CD14-positive monocyte (primary cell): ENCODE results near the gene BNC2. TPM values are rescaled to one million over a fixed set of nuclear protein-coding genes. Genes with fewer than 3 reads are reported as not detected.

Experiments used
- DNase-seq, 3 donors: peaks; one replicate each; pipeline ENCODE4 v3.0.0-alpha.2; 2011 to 2022
- H2AFZ ChIP-seq: 2 replicates; pipeline ENCODE4 v1.6.0; 2012; ENCODE audit warnings: mild to moderate bottlenecking, low read depth, low read length, inconsistent platforms; ENCODE audit not compliant: insufficient read depth, poor library complexity, severe bottlenecking
- H3K27ac ChIP-seq, 2 donors: 1 replicate in 1 of 2; 2 replicates in 1 of 2; pipeline ENCODE4 v1.5.1; 2012 to 2013; ENCODE audit warnings: low read length in 2 of 2, control low read depth in 1 of 2, inconsistent platforms in 1 of 2, low read depth in 1 of 2, mild to moderate bottlenecking in 1 of 2
- H3K27me3 ChIP-seq, 2 donors: one replicate each; pipeline versions ENCODE4 v1.6.0 to v1.6.1; 2011 to 2013; ENCODE audit warnings: low read length in 2 of 2; ENCODE audit not compliant: control insufficient read depth in 2 of 2, insufficient read depth in 2 of 2
- H3K36me3 ChIP-seq, 2 donors: replicated peaks in 1 of 2; 1 replicate in 1 of 2; 2 replicates in 1 of 2; pipeline versions ENCODE4 v1.5.1 to v1.6.1; 2012 to 2013; ENCODE audit warnings: low read length in 2 of 2, control low read depth in 1 of 2, inconsistent platforms in 1 of 2, mild to moderate bottlenecking in 1 of 2; ENCODE audit not compliant: insufficient read depth in 2 of 2, control insufficient read depth in 1 of 2
- H3K4me1 ChIP-seq, 2 donors: 1 replicate in 1 of 2; 2 replicates in 1 of 2; pipeline versions ENCODE4 v1.5.1 to v1.6.1; 2012 to 2013; ENCODE audit warnings: low read length in 2 of 2, control low read depth in 1 of 2, inconsistent platforms in 1 of 2, mild to moderate bottlenecking in 1 of 2, moderate library complexity in 1 of 2; ENCODE audit not compliant: insufficient read depth in 2 of 2, control insufficient read depth in 1 of 2
- H3K4me2 ChIP-seq: replicated peaks from 2 replicates; pipeline ENCODE3; 2012; ENCODE audit warnings: low read length, moderate library complexity, mild to moderate bottlenecking; ENCODE audit not compliant: poor library complexity, severe bottlenecking; ENCODE audit errors: extremely low read depth
- H3K4me3 ChIP-seq, 3 experiments: fragments of 200-600 bp in 1 of 3; sonication (generic) in 1 of 3; replicated peaks in 1 of 3; 1 replicate in 2 of 3; 2 replicates in 1 of 3; pipeline ENCODE4 v1.5.1; 2011 to 2013; ENCODE audit warnings: low read length in 3 of 3, mild to moderate bottlenecking in 3 of 3, control low read depth in 2 of 3, low read depth in 2 of 3, inconsistent platforms in 1 of 3, moderate library complexity in 1 of 3
- H3K79me2 ChIP-seq: 2 replicates; pipeline ENCODE4 v1.6.0; 2012; ENCODE audit warnings: mild to moderate bottlenecking, control low read depth, inconsistent platforms, low read length, moderate library complexity; ENCODE audit not compliant: insufficient read depth
- H3K9ac ChIP-seq: 2 replicates; pipeline ENCODE4 v1.6.0; 2017; ENCODE audit warnings: low read length, mild to moderate bottlenecking; ENCODE audit not compliant: insufficient read depth, poor library complexity, severe bottlenecking
- H3K9me3 ChIP-seq, 2 donors: replicated peaks in 1 of 2; 1 replicate in 1 of 2; 2 replicates in 1 of 2; pipeline versions ENCODE4 v1.5.1 to v1.6.1; 2012 to 2013; ENCODE audit warnings: low read length in 2 of 2, control low read depth in 1 of 2; ENCODE audit not compliant: control insufficient read depth in 1 of 2, insufficient read depth in 1 of 2
- H4K20me1 ChIP-seq: 2 replicates; pipeline ENCODE4 v1.6.0; 2012; ENCODE audit warnings: mild to moderate bottlenecking, low read length, control low read depth, moderate library complexity; ENCODE audit not compliant: insufficient read depth
- H3K27ac Mint-ChIP-seq, 7 donors: one replicate each; pipeline ENCODE4 v1.8.0; 2020; ENCODE audit warnings: mild to moderate bottlenecking in 7 of 7, mixed read lengths in 7 of 7, moderate library complexity in 6 of 7, inconsistent platforms in 2 of 7
- H3K27me3 Mint-ChIP-seq, 3 donors: one replicate each; pipeline ENCODE4 v1.8.0; 2021 to 2022; ENCODE audit warnings: low read depth in 3 of 3, mild to moderate bottlenecking in 3 of 3, mixed read lengths in 3 of 3, moderate library complexity in 3 of 3, inconsistent platforms in 1 of 3
- H3K36me3 Mint-ChIP-seq, 2 donors: one replicate each; pipeline ENCODE4 v1.8.0; 2020; ENCODE audit warnings: mixed read lengths in 2 of 2, inconsistent platforms in 1 of 2, mild to moderate bottlenecking in 1 of 2
- H3K4me1 Mint-ChIP-seq: one replicate; pipeline ENCODE4 v1.8.0; 2020; ENCODE audit warnings: mild to moderate bottlenecking, mixed read lengths
- H3K4me3 Mint-ChIP-seq, 2 donors: one replicate each; pipeline ENCODE4 v1.8.0; 2020; ENCODE audit warnings: mild to moderate bottlenecking in 2 of 2, mixed read lengths in 2 of 2, moderate library complexity in 1 of 2
- H3K9me3 Mint-ChIP-seq, 7 donors: one replicate each; pipeline ENCODE4 v1.8.0; 2020 to 2022; ENCODE audit warnings: mixed read lengths in 7 of 7, mild to moderate bottlenecking in 6 of 7, moderate library complexity in 6 of 7, inconsistent platforms in 2 of 7
- WGBS: methylation state at CpG from one replicate; pipeline ENCODE4 v1.1.5; 2013; ENCODE audit warnings: missing lambda C conversion rate; ENCODE audit not compliant: insufficient coverage; 5-methylcytosine and 5-hydroxymethylcytosine counted together
- intact Hi-C, 2 donors: fragments of 100-400 bp; cut with micrococcal nuclease; formaldehyde crosslinking; loops; one replicate each; pipeline versions ENCODE4 v1.15.0 to v1.15.1; 2023
- polyA plus RNA-seq, 3 donors: library from polyadenylated mRNA; depleted of rRNA in 1 of 3; unstranded in 2 of 3; stranded (reverse) in 1 of 3; fragments of 300-500 nt in 2 of 3; fragments of >200 nt in 1 of 3; fragmentation: Illumina TruSeq in 2 of 3; gene quantifications; 1 replicate in 2 of 3; 2 replicates in 1 of 3; pipeline ENCODE4 v1.2.3, GENCODE V29; 2012 to 2021
- TF ChIP-seq, protein P1 (sequence below): fragments of 200-600 bp; IDR thresholded peaks from one replicate; pipeline ENCODE4 v1.8.0; 2022; ENCODE audit warnings: antibody characterized with exemption, mild to moderate bottlenecking

BNC2 gene
- polyA plus RNA-seq, 3 donors = 0.01 TPM; not detected in 2

DNA sequence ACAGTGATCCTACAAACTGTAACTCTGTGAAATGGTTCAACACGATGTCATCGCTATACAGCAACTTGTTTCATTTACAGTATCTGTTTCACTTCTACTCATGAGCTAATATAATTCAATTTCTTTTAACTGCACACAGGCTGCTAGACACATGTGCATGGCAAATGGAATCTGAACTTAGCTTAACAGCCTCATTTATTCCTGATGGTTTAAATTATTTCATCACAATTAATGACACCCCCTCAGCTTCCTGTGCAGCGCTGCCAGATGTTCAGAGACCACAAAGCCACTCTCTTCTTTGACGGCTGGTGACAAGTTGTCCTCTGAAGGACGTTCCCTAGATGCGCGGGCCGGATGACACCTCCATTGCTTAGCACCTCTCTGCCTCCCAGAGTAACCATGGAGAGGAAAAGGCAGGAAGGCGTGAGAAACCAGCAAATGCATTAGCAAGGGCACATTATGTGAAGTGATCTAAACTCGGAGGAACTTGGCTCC is 191.1 kb downstream of the BNC2 start:
- intact Hi-C loops = no loop called here
- Histone ChIP-seq H4K20me1 (no peaks in the 10 kb centered on the region), H3K4me3 (no peak overlapping the region), H3K4me1 (no peaks in the 10 kb centered on the region), H3K27ac (no peak overlapping the region), H3K79me2 (no peaks in the 10 kb centered on the region), H3K27me3 (no peaks in the 10 kb centered on the region), H3K4me2 (no peak overlapping the region), H2AFZ (no peak overlapping the region), H3K36me3 (no peaks in the 10 kb centered on the region), H3K9ac (no peak overlapping the region), H3K9me3 (no peaks in the 10 kb centered on the region)
- Mint-ChIP-seq H3K27me3 (peaks cover 0 to 1% (median 0%) of the 10 kb centered on the region in 3 donors), H3K36me3 (no peaks in the 10 kb centered on the region), H3K9me3 (peaks cover 0 to 2% (median 0%) of the 10 kb centered on the region in 7 donors), H3K27ac (peak overlapping the region in 1 of 7 donors; percentile 42), H3K4me3 (no peak overlapping the region), H3K4me1 (no peaks in the 10 kb centered on the region)
- DNase-seq = no peak
- 40% methylated on average over 6 of the region's 10 CpGs for WGBS
- TF ChIP-seq, protein P1, sequence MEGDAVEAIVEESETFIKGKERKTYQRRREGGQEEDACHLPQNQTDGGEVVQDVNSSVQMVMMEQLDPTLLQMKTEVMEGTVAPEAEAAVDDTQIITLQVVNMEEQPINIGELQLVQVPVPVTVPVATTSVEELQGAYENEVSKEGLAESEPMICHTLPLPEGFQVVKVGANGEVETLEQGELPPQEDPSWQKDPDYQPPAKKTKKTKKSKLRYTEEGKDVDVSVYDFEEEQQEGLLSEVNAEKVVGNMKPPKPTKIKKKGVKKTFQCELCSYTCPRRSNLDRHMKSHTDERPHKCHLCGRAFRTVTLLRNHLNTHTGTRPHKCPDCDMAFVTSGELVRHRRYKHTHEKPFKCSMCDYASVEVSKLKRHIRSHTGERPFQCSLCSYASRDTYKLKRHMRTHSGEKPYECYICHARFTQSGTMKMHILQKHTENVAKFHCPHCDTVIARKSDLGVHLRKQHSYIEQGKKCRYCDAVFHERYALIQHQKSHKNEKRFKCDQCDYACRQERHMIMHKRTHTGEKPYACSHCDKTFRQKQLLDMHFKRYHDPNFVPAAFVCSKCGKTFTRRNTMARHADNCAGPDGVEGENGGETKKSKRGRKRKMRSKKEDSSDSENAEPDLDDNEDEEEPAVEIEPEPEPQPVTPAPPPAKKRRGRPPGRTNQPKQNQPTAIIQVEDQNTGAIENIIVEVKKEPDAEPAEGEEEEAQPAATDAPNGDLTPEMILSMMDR = no peak

DNA sequence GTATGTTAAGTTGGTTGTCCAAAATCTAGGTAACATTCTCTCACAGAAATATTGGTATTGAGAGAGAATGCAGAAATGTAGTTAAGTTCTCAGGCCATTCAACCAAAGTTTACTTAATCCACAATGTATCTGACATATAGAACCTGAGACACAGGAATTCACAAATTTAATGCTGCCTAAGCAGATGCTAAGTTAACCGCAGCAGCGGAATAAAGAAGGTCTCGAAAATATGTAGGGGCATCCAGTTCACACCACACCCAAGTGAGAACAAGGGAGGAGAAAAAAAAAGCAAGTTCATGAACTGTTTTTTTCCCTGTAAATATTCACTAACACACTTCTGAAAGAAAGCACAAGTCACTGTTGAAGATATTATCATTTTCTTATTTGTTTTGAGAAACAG is 194.0 kb downstream of the BNC2 start:
- no peaks in the 10 kb centered on the region for H3K9me3 ChIP-seq
- no peaks in the 10 kb centered on the region for H3K36me3 Mint-ChIP-seq
- H3K27ac Mint-ChIP-seq = no peak overlapping the region
- H3K4me1 Mint-ChIP-seq = no peaks in the 10 kb centered on the region
- no CpG with 5 or more reads among the region's 3 CpGs for WGBS
- no peak overlapping the region for H3K4me2 ChIP-seq
- no peaks in the 10 kb centered on the region for H3K4me1 ChIP-seq
- DNase-seq = no peak
- no peak overlapping the region for H3K4me3 ChIP-seq
- intact Hi-C loops = no loop called here
- H3K27me3 Mint-ChIP-seq = peaks cover 0 to 1% (median 0%) of the 10 kb centered on the region in 3 donors
- H3K9me3 Mint-ChIP-seq = no peaks in the 10 kb centered on the region
- no peaks in the 10 kb centered on the region for H4K20me1 ChIP-seq
- H3K36me3 ChIP-seq = no peaks in the 10 kb centered on the region
- TF ChIP-seq, protein P1 = no peak
- H3K79me2 ChIP-seq = no peaks in the 10 kb centered on the region
- no peak overlapping the region for H2AFZ ChIP-seq
- H3K27me3 ChIP-seq = no peaks in the 10 kb centered on the region
- H3K27ac ChIP-seq = no peak overlapping the region
- no peak overlapping the region for H3K9ac ChIP-seq
- H3K4me3 Mint-ChIP-seq = no peak overlapping the region
